ENCODE data around the gene ZIM2.

DNA sequence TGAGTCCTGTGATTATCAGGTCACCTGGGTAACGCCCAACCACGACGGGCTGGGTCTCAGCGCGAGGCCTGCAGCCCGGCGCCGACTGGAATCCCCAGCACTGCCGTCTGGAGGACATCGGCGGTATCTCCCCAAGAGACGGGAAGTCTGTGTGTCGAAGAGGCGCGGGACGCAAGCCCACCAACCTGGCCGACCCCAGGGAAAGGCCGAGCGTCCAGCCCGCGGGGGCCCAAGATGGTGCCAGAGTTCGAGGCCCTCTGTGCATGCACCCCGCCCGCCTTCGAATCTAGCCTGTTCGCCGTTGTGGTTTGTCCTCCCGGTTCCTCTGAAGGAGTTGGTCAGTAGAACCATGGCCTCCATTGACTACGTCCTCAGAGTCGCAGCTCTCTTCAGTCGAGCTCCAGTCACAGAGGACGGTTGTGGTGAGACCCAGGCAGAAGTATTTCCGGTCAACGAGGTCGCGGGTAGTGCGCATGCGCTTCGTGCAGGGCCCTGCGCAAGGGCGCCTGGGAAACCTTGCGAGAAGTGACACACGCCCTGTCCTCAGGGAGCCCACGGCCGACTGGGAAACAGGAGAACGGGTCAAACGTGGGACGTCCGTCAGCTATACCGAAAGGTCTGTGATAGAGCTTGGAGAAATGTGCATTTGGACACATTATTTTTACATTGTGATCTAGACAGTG, 24.1 kb upstream of the ZIM2 start:
- TF ChIP-seq POLR2A (IDR thresholded peaks at IDR 0.05), result no peak
- no peak for TF ChIP-seq CTCF (IDR thresholded peaks at IDR 0.05 in 8 of 11, conservative IDR thresholded peaks at IDR 0.05 in 3 of 11)
- no peak for TF ChIP-seq POLR2AphosphoS5 (IDR thresholded peaks at IDR 0.05)
